SW 1271 (cell line): ENCODE data around the gene CDC20.
A peak's percentile ranks its signal among the peaks of the same experiment; 100 is the strongest.

ENCODE experiments used
- DNase-seq, 2 experiments: peaks; one replicate each; lab custom pipeline; 2025; lab: John Stamatoyannopoulos, UW

The CDC20 gene

DNA sequence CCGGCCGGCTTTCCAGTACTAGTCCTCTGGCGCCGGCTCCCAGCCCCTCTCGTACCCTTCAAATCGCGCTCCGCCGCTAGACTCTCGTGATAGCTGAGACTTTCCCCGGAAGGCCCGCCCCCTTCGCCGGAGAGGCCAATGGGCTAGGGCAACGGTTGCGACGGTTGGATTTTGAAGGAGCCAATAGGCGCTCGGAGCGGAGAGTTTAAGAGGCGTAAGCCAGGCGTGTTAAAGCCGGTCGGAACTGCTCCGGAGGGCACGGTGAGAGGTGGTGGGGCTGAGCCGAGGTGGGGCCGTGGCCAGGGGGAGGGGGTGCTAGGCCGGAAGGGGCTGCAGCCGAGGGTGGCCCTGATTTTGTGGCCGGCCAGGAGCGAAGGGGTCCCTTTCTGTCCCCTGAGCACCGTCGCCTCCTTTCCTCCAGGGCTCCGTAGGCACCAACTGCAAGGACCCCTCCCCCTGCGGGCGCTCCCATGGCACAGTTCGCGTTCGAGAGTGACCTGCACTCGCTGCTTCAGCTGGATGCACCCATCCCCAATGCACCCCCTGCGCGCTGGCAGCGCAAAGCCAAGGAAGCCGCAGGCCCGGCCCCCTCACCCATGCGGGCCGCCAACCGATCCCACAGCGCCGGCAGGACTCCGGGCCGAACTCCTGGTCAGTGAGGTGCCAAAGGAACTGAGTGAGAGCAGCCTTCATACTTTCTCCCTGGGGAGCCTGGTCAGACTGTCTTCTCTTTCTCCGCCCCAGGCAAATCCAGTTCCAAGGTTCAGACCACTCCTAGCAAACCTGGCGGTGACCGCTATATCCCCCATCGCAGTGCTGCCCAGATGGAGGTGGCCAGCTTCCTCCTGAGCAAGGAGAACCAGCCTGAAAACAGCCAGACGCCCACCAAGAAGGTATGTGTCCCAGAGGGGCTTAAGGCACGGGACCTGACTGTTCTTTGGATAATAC, at the start of gene CDC20:
Gene CDC20, plus strand, starts transcription at position 236 of the 948 bp plus-strand sequence. Its CDS starts 235 bp downstream, at position 471.
- DNase-seq = peak; percentile 95 to 96

DNA sequence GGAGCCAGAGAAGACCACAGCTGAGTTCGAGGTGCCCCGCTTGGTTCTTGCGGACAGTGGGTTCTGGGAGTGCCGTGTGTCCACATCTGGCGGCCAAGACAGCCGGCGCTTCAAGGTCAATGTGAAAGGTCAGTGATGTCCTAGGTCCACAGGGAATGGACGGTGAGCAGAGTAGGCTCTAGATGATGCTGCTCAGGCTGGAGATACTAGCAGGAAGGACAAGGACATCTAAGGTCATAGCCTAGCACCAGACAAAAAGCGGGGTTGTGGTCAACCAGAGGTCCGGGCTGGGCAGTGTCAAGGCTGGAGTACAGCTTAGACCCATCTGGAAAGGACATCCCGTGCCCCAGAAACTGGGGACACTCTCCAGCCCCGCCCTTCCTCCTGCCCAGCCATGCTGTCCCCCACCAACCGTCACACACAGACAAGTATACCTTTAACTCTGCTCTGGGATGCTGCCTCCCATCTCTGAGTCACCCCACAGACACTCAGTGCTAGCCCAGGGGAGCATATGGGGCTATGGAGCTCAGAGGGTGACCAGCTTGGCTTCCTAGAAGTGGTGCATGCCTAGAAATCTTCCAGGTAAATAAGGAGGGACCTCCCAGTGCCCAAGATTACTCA, 49.3 kb upstream of the CDC20 start:
- DNase-seq = no peak

DNA sequence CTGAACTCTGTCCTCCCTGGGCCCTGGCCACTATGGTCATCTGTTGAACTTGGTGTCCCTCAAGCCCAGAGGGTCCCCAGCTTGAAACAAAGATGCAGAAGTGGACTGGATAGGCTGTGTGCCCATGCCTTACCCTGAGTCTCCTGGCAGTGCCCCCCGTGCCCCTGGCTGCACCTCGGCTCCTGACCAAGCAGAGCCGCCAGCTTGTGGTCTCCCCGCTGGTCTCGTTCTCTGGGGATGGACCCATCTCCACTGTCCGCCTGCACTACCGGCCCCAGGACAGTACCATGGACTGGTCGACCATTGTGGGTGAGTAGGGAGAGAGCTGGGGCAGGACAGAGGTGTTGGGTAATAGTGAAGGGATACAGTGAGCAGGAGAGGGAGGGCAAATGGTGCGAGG, 47.3 kb upstream of the CDC20 start:
- no peak for DNase-seq

DNA sequence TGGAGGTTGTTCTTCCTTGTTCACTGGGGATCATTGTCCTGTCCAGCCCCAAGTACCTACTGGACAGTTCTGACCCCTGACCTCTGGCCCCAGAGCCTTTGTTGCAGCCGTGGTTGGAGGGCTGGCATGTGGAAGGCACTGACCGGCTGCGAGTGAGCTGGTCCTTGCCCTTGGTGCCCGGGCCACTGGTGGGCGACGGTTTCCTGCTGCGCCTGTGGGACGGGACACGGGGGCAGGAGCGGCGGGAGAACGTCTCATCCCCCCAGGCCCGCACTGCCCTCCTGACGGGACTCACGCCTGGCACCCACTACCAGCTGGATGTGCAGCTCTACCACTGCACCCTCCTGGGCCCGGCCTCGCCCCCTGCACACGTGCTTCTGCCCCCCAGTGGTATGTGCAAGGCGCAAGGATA, 46.6 kb upstream of the CDC20 start:
- DNase-seq = no peak

DNA sequence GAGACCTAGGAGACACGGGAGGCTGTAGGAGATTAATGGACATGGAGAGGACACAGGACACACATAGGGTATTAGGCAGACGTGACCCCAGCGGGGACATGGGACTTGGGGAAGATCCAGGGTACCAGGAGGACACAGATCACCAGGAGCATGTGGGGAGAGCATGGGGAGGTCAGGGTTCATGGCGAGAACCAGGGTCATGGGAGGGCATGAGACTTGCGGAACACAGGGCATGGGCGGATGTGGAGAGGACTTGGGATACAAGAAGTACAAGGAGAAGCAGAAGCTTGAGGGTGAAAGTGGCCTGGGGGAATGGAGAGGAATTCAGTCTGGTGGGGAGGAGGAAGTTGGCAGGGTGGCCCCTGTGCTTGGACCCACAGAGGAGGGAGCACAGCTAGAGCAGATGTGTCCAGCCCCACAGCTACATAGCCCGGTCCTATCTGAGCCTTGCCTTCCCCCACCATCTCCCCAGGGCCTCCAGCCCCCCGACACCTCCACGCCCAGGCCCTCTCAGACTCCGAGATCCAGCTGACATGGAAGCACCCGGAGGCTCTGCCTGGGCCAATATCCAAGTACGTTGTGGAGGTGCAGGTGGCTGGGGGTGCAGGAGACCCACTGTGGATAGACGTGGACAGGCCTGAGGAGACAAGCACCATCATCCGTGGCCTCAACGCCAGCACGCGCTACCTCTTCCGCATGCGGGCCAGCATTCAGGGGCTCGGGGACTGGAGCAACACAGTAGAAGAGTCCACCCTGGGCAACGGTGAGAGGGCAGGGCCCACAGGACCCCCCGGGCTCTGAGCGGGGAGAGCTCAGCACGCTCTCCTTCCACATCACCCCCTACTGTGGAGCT, 45.9 kb upstream of the CDC20 start:
- no peak for DNase-seq

DNA sequence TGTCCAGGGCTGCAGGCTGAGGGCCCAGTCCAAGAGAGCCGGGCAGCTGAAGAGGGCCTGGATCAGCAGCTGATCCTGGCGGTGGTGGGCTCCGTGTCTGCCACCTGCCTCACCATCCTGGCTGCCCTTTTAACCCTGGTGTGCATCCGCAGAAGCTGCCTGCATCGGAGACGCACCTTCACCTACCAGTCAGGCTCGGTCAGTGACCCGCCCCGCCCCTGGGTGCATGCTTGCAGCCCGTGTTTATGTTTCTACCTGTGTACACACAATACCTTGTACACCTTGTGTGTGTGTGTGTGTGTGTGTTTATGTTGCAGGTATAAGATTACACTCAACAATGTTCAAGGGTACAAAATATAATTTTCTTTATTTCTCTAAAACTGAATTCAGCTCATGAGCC, 45.0 kb upstream of the CDC20 start:
- DNase-seq = no peak

DNA sequence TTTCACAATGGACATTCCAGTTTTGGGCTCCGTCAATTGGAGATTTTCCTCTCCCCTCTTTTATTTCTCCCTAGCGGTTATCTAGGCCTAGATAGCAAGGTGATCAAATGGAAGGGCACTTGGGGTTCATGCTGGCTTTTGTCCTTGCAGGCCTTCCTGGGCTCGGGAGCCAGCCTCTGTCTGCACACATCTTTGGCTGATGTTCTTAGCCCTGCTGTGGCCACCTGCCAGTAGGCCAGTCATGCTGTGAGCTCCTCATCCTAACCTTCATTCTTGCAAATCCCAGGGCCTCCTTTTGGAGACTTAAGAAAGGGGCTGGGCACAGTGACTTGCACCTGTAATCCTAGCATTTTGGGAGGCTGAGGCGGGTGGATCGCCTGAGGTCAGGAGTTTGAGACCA, 44.5 kb upstream of the CDC20 start:
- DNase-seq = no peak

DNA sequence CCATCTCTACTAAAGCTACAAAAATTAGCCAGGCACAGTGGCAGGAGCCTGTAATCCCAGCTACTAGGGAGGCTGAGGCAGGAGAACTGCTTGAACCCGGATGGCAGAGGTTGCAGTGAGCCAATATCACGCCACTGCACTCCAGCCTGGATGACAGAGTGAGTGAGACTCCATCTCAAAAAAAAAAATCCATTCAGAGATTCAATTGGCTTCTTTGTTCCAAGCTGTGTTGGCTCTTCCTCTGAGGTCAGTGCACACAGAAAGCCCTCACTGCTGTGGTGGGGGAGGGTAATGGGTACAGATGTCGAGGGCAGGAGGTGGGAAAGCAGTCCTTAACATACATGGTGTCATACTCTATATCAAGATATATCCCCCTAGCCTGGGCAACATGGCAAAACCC, 43.3 kb upstream of the CDC20 start:
- DNase-seq = no peak

DNA sequence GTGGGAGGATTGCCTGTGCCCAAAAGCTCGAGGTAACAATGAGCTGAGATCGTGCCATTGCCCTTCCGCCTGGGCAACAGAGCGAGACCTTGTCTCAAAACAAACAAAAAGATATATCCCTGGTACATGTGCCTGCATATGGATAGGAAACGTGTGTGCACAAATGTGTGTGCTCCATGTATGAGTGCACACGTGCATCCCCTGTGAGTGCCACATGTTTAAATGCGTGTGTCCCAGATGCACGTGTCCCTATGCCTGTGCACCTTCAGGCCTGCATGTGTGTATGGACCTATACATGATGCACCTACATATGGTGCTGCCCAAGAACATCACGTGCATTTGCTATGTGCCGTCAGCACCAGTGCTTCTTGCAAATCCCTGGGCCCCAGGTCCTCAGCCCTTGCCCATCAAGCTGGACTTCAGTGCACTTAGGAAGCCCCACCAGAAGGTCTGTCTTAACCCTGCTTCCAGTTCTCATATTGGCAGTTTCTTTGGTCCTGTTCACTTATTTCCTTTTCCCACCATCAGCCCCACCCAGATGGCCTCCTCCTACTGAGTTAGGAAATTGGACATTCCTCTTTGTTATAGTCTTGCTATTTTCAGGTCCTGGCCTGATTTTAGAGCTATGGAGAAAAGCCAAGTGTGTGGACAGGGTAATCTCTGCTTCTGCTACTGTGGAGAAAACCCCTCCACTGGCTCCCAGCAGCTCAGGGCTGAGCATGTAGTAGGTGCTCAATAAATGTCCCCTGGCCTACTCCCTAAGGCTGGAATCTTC, 42.6 kb upstream of the CDC20 start:
- DNase-seq = no peak

DNA sequence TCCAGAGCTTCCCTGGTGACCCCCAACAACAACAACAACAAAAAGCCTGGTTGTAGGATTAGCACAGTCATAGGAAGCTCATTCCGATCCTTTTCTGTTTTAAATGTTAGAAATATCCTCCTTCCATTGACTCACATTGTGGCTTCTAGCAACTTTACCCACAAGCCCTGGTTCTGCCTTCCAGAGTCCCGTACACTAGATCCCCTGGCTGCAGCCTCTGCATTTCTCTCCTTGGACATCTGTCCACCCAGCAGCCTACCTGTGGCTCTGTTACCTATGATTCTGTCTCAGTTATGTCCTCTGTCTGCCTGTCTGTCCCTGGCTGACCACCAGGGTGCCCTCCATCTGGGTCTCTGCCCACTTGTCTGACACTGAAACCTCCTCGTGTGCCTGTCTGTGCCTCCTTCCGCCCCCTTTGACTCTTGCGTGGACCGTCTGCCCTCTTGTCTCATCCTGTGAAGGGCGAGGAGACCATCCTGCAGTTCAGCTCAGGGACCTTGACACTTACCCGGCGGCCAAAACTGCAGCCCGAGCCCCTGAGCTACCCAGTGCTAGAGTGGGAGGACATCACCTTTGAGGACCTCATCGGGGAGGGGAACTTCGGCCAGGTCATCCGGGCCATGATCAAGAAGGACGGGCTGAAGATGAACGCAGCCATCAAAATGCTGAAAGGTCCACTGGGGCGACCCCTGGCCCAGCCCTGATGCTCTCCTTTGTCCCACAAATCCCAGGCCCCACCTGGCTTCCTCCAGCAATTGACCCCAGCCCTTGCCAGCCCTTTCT, 41.9 kb upstream of the CDC20 start:
- no peak for DNase-seq

DNA sequence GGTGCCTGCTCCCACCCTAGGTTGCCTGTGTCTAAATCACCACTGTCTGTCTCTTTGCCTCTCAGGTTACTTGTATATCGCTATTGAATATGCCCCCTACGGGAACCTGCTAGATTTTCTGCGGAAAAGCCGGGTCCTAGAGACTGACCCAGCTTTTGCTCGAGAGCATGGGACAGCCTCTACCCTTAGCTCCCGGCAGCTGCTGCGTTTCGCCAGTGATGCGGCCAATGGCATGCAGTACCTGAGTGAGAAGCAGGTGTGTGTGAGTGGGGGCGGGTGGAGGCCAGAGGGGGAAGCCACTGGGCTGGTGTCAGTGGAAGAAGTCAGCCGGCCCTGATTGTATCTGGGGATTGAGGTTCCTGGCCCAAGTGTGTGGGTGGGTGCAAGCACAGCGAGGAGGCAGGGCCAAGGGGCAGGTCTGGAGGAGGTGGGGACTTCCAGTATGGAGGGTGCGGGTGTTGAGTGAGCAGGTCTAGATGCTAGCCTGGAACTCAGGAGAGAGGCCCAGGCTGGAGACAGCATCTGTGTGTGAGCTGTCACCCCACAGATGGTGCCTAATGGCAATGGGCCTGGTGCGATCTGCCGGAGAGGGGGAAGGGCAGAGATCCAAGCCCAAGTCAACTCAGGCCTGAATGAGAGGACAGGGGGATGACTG, 40.8 kb upstream of the CDC20 start:
- no peak for DNase-seq

DNA sequence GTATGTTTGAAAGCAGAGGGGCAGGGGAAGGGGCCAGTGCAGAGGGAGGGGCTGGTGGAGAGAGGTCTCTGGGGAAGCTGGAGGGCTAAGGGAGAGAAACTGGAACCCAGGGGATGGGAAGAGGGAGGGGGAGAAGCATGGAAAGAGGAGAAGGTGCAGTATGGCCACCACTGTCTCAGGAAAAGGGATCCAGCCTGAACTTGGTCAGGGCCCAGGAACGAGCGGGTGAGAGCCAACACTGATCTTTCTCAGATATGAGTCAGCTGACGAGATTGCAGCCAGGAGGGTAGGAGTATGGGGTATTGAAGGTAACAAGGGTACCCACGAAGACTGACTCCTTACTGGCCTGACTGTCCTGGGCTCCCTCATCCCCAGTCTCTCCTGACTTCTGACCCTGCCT, 40.0 kb upstream of the CDC20 start:
- DNase-seq = no peak

DNA sequence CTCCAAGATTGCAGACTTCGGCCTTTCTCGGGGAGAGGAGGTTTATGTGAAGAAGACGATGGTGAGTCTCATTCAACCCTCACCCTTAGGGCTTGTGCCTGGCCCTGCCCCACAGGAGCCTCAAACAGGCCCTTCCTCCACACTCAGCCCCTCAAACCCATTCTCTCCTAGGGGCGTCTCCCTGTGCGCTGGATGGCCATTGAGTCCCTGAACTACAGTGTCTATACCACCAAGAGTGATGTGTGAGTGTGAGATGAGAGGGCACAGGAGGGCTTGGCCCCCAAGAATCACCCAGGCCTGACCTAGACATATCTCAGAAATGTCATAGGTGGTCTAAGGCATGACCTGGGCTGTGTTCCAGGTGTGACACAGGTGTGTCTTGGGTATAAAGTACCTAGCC, 39.5 kb upstream of the CDC20 start:
- no peak for DNase-seq

DNA sequence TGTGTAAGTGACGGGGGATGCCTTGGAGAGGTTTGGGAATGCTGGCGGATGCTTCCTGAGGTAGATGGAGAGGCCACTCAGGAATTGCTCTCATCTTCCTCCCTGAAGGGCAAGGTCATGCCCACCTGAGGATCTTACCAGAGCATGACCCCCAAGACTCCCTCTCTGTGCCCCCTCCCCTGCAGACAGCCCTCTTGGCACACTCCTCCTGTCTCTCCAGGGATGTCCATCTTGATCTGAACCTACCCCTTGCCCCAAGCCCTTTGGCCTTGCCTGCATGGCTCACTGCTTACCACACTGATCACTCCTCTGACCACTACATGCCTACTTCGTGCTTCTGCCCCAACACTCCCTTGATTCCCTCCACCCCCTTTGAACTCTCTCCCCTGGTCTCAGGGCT, 39.0 kb upstream of the CDC20 start:
- DNase-seq = no peak

DNA sequence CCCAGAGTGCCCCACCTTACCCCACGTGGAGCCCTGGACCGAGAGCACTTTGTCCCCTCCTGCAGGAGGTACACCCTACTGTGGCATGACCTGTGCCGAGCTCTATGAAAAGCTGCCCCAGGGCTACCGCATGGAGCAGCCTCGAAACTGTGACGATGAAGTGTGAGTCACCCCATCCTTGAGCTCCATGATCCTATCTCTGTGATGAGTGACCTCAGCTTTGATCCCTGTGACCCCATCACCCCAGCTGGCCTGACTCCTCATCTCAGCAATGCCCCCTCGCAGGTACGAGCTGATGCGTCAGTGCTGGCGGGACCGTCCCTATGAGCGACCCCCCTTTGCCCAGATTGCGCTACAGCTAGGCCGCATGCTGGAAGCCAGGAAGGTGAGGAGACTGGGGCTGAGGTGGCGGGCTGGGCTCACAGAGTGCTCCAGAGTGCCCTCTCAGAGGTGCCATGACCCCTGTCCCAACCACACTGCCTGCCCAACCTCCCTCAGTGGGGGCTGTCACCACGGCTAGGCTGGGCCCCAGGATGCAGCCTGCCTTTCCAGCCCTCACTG, 37.4 kb upstream of the CDC20 start:
- DNase-seq = no peak

DNA sequence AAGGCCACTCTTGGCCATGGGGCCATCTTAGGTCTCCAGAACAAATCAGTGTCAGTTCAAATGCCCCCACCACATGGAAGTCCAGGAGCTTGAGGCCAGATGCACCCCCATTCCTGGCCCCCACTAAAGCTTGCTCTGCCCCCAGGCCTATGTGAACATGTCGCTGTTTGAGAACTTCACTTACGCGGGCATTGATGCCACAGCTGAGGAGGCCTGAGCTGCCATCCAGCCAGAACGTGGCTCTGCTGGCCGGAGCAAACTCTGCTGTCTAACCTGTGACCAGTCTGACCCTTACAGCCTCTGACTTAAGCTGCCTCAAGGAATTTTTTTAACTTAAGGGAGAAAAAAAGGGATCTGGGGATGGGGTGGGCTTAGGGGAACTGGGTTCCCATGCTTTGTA, 36.3 kb upstream of the CDC20 start:
- no peak for DNase-seq

DNA sequence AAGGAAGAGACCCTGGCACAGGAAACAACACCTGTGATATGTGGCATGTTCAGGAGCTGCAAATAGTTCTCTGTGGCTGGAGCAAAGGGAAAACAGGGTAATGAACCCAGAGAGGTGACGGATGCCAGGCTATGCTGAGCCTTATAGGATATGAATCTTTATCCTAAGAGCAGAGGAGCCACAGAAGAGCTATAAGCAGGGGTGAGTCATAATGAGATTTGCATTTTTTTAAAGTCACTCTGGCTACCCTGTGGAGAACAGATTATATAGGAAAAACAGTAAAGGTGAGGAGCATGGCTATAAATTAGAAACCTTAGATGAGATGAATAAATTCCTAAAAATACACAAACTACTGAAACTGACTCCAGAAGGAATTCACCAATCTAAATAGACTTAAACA, 34.0 kb upstream of the CDC20 start:
- DNase-seq = no peak

DNA sequence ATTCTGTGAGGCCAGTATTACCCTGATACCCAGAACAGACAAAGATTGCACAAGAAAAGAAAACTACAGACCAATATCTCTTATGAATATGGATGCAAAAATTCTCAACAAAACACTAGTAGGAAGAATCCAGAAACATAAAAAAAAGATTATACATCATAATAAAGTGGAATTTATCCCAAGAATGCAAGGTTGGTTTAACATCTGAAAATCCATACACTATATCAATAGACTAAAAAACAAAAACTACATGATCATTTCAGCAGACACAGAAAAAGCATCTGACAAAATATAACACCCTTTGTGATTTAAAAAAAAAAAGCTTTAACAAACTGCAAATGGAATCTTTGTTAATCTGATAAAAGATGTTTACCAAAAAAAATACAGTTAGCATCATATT, 33.4 kb upstream of the CDC20 start:
- DNase-seq = no peak

DNA sequence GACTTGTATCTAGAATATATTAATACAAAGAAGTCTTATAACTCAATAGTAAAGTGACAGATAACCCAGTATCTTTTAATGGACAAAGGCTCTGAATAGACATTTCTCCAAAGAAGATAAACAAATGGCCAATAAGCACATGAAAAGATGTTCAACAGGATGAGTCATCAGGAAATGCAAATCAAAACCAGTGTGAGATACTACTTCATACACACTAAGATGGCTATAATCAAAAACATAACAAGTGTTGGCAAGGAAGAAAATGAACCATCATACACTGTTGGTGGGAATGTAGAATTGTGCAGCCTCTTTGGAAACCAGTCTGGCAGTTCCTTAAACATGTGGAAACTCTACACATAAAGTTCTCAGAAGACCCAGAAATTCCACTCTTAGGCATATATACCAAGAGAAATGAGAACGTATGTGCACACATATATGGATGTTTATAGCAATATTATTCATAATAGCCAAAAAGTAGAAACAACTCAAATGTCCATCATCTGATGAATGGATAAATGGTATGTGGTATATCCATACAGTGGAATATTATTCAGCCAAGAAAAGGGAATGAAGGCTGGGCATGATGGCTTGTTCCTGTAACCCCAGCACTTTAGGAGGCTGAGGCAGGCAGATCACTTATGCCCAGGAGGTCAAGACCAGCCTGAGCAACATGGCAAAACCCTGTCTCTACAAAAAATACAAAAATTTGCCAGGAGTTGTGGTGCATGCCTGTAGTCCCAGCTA, 31.1 kb upstream of the CDC20 start:
- DNase-seq = no peak
